Measurements from ENCODE around the gene DPPA3.
"Not testable (repeated sequence)": the region's sequence is repeated elsewhere in the genome, so short reads cannot be mapped to it uniquely, and the experiment has no call there.

DPPA3 gene

GRCh38 chr12:7711133-7711532 is at the start of gene DPPA3:
TSS of gene DPPA3 (plus strand) at chr12:7711433. CDS start at chr12:7711571, 138 bp downstream.
- no peak for DNase-seq

GRCh38 chr12:7661741-7662140 is 49.5 kb upstream of the DPPA3 start:
- no peak for DNase-seq

DNA sequence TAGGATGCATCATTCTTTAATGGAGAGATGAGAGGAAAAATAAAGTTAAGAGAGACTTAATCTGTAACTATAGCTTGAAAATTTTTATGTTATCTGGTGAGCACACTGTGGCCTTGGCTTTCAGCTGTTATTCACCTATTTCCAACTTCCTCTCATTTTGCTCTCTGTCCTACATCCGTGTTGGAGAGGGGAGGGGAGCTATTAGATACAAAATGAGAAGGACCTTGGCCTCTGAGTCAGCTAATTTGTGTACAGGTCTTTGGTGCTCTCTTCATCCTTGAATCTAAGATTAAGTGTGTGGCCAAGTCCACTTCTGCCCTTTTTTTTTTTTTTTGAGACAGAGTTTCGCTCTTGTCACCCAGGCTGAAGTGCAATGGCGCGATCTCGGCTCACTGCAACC is 44.6 kb upstream of the DPPA3 start:
- no peak for DNase-seq

DNA sequence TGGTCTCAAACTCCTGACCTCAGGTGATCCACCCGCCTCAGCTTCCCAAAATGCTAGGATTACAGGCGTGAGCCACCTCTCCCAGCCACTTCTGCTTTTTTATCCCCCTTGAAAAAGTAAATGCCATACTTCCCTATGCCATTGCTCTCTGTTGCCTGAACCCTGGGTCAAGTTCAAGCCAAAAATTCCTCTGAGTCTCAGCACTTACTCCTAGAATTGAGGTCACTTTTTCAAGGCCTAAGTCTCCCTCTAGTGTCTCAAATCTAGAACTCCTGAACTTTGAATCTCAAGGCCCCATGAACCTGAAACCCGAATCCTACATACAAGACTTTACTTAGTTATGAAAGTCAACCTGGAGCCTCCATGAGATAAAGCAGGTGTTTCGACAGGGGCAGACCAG is 44.1 kb upstream of the DPPA3 start:
- no peak for DNase-seq

GRCh38 chr12:7668171-7668570 is 43.1 kb upstream of the DPPA3 start:
- no peak for DNase-seq

GRCh38 chr12:7675455-7675854 is 35.8 kb upstream of the DPPA3 start:
- not testable (repeated sequence) for DNase-seq

- not testable (repeated sequence) for DNase-seq
These were observed 33.8 kb upstream of the DPPA3 start for GRCh38 chr12:7677432-7677888.

DNA sequence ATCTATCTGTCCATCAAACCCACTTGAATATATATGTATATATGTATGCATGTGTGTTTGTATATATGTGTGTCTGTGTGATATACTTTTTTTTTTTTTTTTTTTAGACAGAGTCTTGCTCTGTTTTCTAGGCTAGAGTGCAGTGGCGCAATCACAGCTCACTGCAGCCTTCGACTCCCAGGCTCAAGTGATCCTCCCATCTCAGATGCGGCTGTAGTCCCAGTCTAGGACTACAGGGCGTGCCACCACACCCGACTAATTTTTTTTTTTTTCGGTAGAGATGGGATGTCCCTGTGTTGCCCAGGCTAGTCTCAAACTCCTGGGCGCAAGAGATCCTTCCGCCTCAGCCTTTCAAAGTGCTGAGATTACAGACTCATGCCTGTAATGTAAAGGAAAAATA is 32.5 kb upstream of the DPPA3 start:
- no peak for DNase-seq

- no peak for DNase-seq
These were observed 31.8 kb upstream of the DPPA3 start for GRCh38 chr12:7679251-7680045.

- no peak for DNase-seq
These were observed 29.7 kb upstream of the DPPA3 start for GRCh38 chr12:7681535-7681934.

GRCh38 chr12:7693793-7694192 is 17.4 kb upstream of the DPPA3 start:
- DNase-seq = no peak

GRCh38 chr12:7694556-7695236 is 16.5 kb upstream of the DPPA3 start:
- no peak for DNase-seq

DNA sequence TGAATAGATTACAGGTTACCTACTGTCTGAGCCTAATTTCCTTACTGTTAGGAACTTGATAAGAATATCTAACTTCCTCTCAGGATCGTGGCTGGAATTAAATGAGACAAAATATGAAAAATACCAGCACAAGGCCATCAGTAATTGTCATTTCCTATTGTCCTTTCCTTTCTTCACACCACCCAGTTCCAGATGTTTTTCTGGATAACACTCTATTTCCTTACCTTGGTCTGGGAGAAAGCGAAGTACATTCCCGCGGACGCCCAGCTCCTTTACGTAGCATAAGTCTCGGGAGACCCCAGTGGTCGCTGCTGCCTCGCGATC is 16.0 kb upstream of the DPPA3 start:
- DNase-seq = no peak

DNA sequence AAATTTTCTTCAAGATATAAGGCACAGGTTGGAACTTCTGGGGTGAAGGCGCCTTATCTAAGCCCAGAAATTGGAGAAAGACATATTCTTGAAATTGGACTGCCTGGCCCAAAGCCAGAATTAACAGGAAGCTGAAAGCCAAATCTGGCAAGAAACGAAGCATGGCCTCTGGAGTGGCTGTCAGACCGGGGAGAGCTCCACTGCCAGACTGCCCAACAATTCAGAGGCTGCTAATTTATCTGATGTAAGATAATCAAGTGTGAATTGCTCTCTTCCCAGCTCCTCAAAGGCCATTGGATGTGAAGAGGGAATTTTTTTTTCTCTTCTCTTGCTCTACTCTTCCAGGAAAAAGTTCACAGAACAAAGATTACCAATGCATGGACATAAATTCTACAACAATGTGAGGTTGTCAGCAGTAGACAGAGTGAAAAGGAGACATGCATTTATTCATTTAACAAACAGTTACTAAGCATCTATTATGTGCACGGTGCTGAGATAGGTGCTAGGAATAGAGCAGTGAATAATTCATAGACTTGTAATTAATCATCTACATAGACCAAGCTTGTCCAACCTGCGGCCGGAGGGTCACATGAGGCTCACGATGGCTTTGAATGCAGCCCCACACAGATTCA is 15.6 kb upstream of the DPPA3 start, which contains the start of gene GDF3:
Gene GDF3, minus strand, starts transcription at position 210 of the 632 bp plus-strand sequence. Its CDS starts 47 bp downstream, at position 163.
- DNase-seq = no peak

DNA sequence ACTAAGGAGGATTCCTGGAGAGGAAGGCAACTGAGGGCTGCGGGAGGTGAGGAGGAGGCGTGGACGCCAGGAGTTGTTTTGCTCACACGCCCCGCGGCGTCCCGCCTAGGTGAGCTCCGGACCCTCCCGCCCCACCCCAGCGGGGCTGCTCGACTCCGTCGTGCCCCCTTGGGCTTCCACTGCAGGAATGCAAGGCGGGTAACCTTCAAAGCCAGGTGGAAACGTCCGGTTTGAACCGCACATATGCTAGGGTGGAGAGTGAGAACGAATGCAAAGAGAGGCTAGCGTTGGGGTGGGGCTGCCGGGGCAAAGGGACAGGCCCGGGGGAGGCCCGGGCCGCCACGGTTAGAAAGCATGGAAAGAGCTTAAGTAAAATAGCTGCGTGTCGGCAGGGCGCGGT is 5.4 kb upstream of the DPPA3 start:
- no peak for DNase-seq

- DNase-seq = no peak
These were observed 1.1 kb upstream of the DPPA3 start for GRCh38 chr12:7709969-7710675.

GRCh38 chr12:7712841-7713442 is 1.7 kb downstream of the DPPA3 start:
- no peak for DNase-seq

GRCh38 chr12:7716381-7716780 is 5.1 kb downstream of the DPPA3 start:
- DNase-seq = no peak

- DNase-seq = no peak
These were observed 8.9 kb downstream of the DPPA3 start for GRCh38 chr12:7719946-7720730.

DNA sequence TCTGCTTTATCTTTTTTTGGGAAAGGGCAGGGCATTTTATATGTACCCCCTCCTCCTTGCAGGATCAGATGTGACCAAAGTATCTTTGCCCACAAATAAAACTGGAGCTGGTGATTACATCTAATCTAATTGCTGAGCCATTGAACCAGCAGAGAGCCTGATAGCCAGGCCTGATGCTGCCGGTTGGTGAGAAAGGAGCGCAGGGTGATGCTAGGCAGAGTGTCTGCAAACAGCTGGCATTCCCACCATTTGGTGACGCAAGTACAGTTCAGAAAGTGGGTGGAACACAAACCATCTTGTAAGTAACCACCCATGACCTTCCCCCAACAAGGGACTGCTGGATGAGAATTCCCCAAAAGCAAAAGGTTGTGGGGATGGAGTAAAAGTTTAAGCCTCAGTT is 12.7 kb downstream of the DPPA3 start:
- no peak for DNase-seq

DNA sequence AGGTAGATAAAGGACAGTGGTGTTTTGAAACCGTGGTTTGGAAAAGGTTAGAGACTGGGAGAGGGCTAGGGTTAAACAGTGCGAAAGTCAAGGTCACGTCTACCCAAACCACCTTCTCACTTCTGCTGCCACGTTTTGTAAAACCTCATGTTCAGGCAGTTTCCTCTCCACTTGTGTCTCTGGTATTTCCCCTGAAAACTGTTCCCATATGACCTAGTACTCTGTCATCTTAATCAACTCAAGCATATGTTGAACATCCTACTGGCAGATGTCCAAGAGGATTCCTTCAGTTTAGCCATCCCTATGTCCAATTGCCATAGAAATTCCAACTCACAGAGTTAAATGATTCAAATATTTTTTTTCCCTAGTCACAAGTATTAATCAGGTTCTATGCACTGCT is 18.5 kb downstream of the DPPA3 start:
- no peak for DNase-seq

DNA sequence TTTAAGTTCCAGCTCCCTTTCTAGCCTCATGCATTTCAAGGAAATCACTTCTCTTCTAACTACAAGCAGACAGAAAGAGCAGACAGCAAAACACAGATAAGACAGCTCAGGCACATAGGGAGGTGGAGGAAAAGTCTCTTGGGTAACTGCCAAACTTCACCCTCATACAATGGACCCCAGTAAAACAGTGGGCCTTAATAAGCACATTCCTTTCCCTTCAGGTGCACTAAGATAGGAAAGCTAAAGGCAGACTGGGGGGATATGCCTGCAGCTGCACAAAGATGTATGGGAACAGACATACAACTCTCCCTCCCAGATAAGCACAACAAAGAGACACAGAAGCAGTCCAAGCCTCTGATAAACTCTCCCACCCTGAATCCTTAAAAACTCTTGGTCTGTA is 19.8 kb downstream of the DPPA3 start:
- not testable (repeated sequence) for DNase-seq
